ENCODE data around the gene TADA2B.

- no peak for TF ChIP-seq TAF1 (IDR thresholded peaks at IDR 0.05; ENCODE audit: control insufficient read depth, extremely low read depth, insufficient read depth, low read length, severe bottlenecking)
- TF ChIP-seq CEBPZ (IDR thresholded peaks at IDR 0.05; ENCODE audit: borderline replicate concordance, low read depth, low read length) = no peak
- TF ChIP-seq FOXJ3 (CRISPR knock-in tag; IDR thresholded peaks at IDR 0.05) = no peak
- no peak for TF ChIP-seq FOXA1 (IDR thresholded peaks at IDR 0.05; ENCODE audit: borderline replicate concordance)
- TF ChIP-seq RBM34 (IDR thresholded peaks at IDR 0.05; ENCODE audit: borderline replicate concordance, insufficient read depth, low read length) = no peak
- TF ChIP-seq RBM17 (IDR thresholded peaks at IDR 0.05; ENCODE audit: borderline replicate concordance, low read depth, low read length) = no peak
- TF ChIP-seq HDGF (IDR thresholded peaks at IDR 0.05) = no peak; the same call in 1 of the 2 replicates
- no peak for TF ChIP-seq ZNF143 (CRISPR knock-in tag; IDR thresholded peaks at IDR 0.05)
- TF ChIP-seq NR3C1 (CRISPR knock-in tag; IDR thresholded peaks at IDR 0.05) = no peak
- TF ChIP-seq CREB1 (IDR thresholded peaks at IDR 0.05) = no peak
- TF ChIP-seq CREB1 (CRISPR knock-in tag; IDR thresholded peaks at IDR 0.05) = no peak
- no peak for TF ChIP-seq NCOR1 (IDR thresholded peaks at IDR 0.05)
- TF ChIP-seq, protein P1, sequence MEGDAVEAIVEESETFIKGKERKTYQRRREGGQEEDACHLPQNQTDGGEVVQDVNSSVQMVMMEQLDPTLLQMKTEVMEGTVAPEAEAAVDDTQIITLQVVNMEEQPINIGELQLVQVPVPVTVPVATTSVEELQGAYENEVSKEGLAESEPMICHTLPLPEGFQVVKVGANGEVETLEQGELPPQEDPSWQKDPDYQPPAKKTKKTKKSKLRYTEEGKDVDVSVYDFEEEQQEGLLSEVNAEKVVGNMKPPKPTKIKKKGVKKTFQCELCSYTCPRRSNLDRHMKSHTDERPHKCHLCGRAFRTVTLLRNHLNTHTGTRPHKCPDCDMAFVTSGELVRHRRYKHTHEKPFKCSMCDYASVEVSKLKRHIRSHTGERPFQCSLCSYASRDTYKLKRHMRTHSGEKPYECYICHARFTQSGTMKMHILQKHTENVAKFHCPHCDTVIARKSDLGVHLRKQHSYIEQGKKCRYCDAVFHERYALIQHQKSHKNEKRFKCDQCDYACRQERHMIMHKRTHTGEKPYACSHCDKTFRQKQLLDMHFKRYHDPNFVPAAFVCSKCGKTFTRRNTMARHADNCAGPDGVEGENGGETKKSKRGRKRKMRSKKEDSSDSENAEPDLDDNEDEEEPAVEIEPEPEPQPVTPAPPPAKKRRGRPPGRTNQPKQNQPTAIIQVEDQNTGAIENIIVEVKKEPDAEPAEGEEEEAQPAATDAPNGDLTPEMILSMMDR (IDR thresholded peaks at IDR 0.05 in 2 of 3, conservative IDR thresholded peaks at IDR 0.05 in 1 of 3; ENCODE audit: insufficient read depth in 2 of 3, low read depth in 1 of 3, low read length in 3 of 3) = peak; percentile 62 to 84 (median 74)
Measured at GRCh38 chr4:7101692-7102515, 58.7 kb downstream of the TADA2B start.

Data from K562 (cell line).